ENCODE data around the gene COL4A2. TPM values are rescaled to one million over a fixed set of nuclear protein-coding genes. Genes with fewer than 3 reads are reported as not detected.

COL4A2 gene
- total RNA-seq, 1 experiment from 2014 or later, result 1.6 TPM

GRCh38 chr13:110265682-110266430, 41.2 kb upstream of the COL4A2 start:
- no peaks in the 10 kb centered on the region for H3K9me3 ChIP-seq (ENCODE audit: control insufficient read depth in 1 of 2, insufficient read depth in 1 of 2, low read depth in 1 of 2, low read length in 2 of 2)
- intact Hi-C loops (cut with micrococcal nuclease), result no loop called here
- no peaks in the 10 kb centered on the region; the same call in 1 of the 2 replicates for H3K27me3 ChIP-seq (ENCODE audit: insufficient read depth, low read length)
- no peak for TF ChIP-seq EZH2 (IDR thresholded peaks at IDR 0.05)
- TF ChIP-seq SP1 (IDR thresholded peaks at IDR 0.05; ENCODE audit: low read depth), result no peak
- no peak for TF ChIP-seq REST (IDR thresholded peaks at IDR 0.05; ENCODE audit: low read depth)
- TF ChIP-seq CBX3 (IDR thresholded peaks at IDR 0.05; ENCODE audit: low read depth), result no peak
- TF ChIP-seq ZNF274 (IDR thresholded peaks at IDR 0.05; ENCODE audit: low read depth, low read length), result no peak
- TF ChIP-seq CEBPB (IDR thresholded peaks at IDR 0.05; ENCODE audit: low read depth), result no peak
- TF ChIP-seq ZFX (IDR thresholded peaks at IDR 0.05), result no peak
- no peak for TF ChIP-seq CTCF (IDR thresholded peaks at IDR 0.05 in 2 of 3, conservative IDR thresholded peaks at IDR 0.05 in 1 of 3; ENCODE audit: borderline replicate concordance in 1 of 3, insufficient read depth in 1 of 3, low read depth in 2 of 3, low read length in 2 of 3)
- TF ChIP-seq ATF3 (IDR thresholded peaks at IDR 0.05), result no peak
- H3K9ac ChIP-seq (ENCODE audit: low read length), result no peak overlapping the region
- ChIA-PET RAD21 (ENCODE audit: low non-redundant PET in 1 of 2, low total read pairs in 2 of 2, uncharacterized antibody in 2 of 2, unreplicated experiment in 2 of 2) (no interaction called here), POLR2A (no interaction called here), CTCF (no interaction called here)
- no peak overlapping the region for H3K27ac ChIP-seq (ENCODE audit: low read depth, low read length)
- H3K9me2 ChIP-seq (ENCODE audit: insufficient read depth), result no peaks in the 10 kb centered on the region
- no peaks in the 10 kb centered on the region for H3K36me3 ChIP-seq (ENCODE audit: control insufficient read depth in 1 of 2, insufficient read depth in 2 of 2, low read length in 2 of 2)
- no TSS peak for BruUV-seq (replicated peaks)
- no peak for DNase-seq (ENCODE audit: low read depth, low spot score)
- H3K4me2 ChIP-seq (ENCODE audit: low read length), result no peak overlapping the region
- no peak overlapping the region for H2AFZ ChIP-seq (ENCODE audit: low read depth, low read length, poor library complexity, severe bottlenecking)
- H3K4me1 ChIP-seq (ENCODE audit: control insufficient read depth in 1 of 2, insufficient read depth in 2 of 2, low read length in 2 of 2), result no peaks in the 10 kb centered on the region
- no peaks in the 10 kb centered on the region for H3K79me2 ChIP-seq (ENCODE audit: insufficient read depth, low read length)
- ATAC-seq, result no peak
- H3K4me3 ChIP-seq (replicated peaks in 1 of 2; ENCODE audit: low read depth in 1 of 2, low read length in 2 of 2), result no peak overlapping the region
- no peaks in the 10 kb centered on the region for H4K20me1 ChIP-seq (ENCODE audit: insufficient read depth)
